ENCODE measurements around the gene CLCA2.

The CLCA2 gene

GRCh38 chr1:86416343-86416742 is 7.6 kb upstream of the CLCA2 start:
- H3K27me3 Mint-ChIP-seq: no peaks in the 10 kb centered on the region
- H3K9me3 Mint-ChIP-seq: no peaks in the 10 kb centered on the region
- no peak overlapping the region for H3K4me3 Mint-ChIP-seq
- H3K27ac Mint-ChIP-seq: no peak overlapping the region
- H3K36me3 Mint-ChIP-seq (ENCODE audit: low read depth): no peaks in the 10 kb centered on the region
- H3K4me1 Mint-ChIP-seq (ENCODE audit: low read depth): no peaks in the 10 kb centered on the region

GRCh38 chr1:86419277-86419903 is 4.6 kb upstream of the CLCA2 start:
- no peak overlapping the region for H3K4me3 Mint-ChIP-seq
- no peaks in the 10 kb centered on the region for H3K4me1 Mint-ChIP-seq (ENCODE audit: low read depth)
- H3K36me3 Mint-ChIP-seq (ENCODE audit: low read depth): no peaks in the 10 kb centered on the region
- no peaks in the 10 kb centered on the region for H3K9me3 Mint-ChIP-seq
- no peaks in the 10 kb centered on the region for H3K27me3 Mint-ChIP-seq
- H3K27ac Mint-ChIP-seq: no peak overlapping the region

- no peak overlapping the region for H3K27ac Mint-ChIP-seq
- peaks cover 3% of the 10 kb centered on the region for H3K27me3 Mint-ChIP-seq
- H3K4me1 Mint-ChIP-seq (ENCODE audit: low read depth): no peaks in the 10 kb centered on the region
- no peaks in the 10 kb centered on the region for H3K36me3 Mint-ChIP-seq (ENCODE audit: low read depth)
- H3K4me3 Mint-ChIP-seq: no peak overlapping the region
- no peaks in the 10 kb centered on the region for H3K9me3 Mint-ChIP-seq
Measured at GRCh38 chr1:86421601-86422280, 2.2 kb upstream of the CLCA2 start.

- Mint-ChIP-seq H3K4me3 (no peak overlapping the region), H3K36me3 (ENCODE audit: low read depth) (no peaks in the 10 kb centered on the region), H3K4me1 (ENCODE audit: low read depth) (no peaks in the 10 kb centered on the region), H3K27ac (no peak overlapping the region), H3K27me3 (peaks cover 4% of the 10 kb centered on the region), H3K9me3 (no peaks in the 10 kb centered on the region)
Measured at GRCh38 chr1:86423473-86423872, 498 bp upstream of the CLCA2 start.

GRCh38 chr1:86429122-86429725 is 5.3 kb downstream of the CLCA2 start:
- no peak overlapping the region for H3K27ac Mint-ChIP-seq

GRCh38 chr1:86429835-86430234 is 5.9 kb downstream of the CLCA2 start:
- Mint-ChIP-seq H3K9me3 (no peaks in the 10 kb centered on the region), H3K36me3 (ENCODE audit: low read depth) (no peaks in the 10 kb centered on the region), H3K4me1 (ENCODE audit: low read depth) (no peaks in the 10 kb centered on the region), H3K27ac (no peak overlapping the region), H3K27me3 (peaks cover 9% of the 10 kb centered on the region), H3K4me3 (no peak overlapping the region)

More at GRCh38 chr1:86429122-86429725, 5.3 kb downstream of the CLCA2 start:
- Mint-ChIP-seq H3K4me3 (no peak overlapping the region), H3K4me1 (ENCODE audit: low read depth) (no peaks in the 10 kb centered on the region), H3K27me3 (peaks cover 8% of the 10 kb centered on the region), H3K9me3 (no peaks in the 10 kb centered on the region), H3K36me3 (ENCODE audit: low read depth) (no peaks in the 10 kb centered on the region)

GRCh38 chr1:86430376-86430775 is 6.4 kb downstream of the CLCA2 start:
- H3K27me3 Mint-ChIP-seq: peaks cover 13% of the 10 kb centered on the region
- H3K4me1 Mint-ChIP-seq (ENCODE audit: low read depth): no peaks in the 10 kb centered on the region
- no peak overlapping the region for H3K4me3 Mint-ChIP-seq
- H3K9me3 Mint-ChIP-seq: no peaks in the 10 kb centered on the region
- H3K36me3 Mint-ChIP-seq (ENCODE audit: low read depth): no peaks in the 10 kb centered on the region
- no peak overlapping the region for H3K27ac Mint-ChIP-seq

GRCh38 chr1:86434059-86434458 is 10.1 kb downstream of the CLCA2 start:
- H3K27ac Mint-ChIP-seq: no peak overlapping the region
- no peaks in the 10 kb centered on the region for H3K9me3 Mint-ChIP-seq
- H3K27me3 Mint-ChIP-seq: peaks cover 23% of the 10 kb centered on the region
- no peak overlapping the region for H3K4me3 Mint-ChIP-seq
- no peaks in the 10 kb centered on the region for H3K4me1 Mint-ChIP-seq (ENCODE audit: low read depth)
- H3K36me3 Mint-ChIP-seq (ENCODE audit: low read depth): no peaks in the 10 kb centered on the region

- Mint-ChIP-seq H3K4me1 (ENCODE audit: low read depth) (no peaks in the 10 kb centered on the region), H3K4me3 (no peak overlapping the region), H3K36me3 (ENCODE audit: low read depth) (no peaks in the 10 kb centered on the region), H3K9me3 (no peaks in the 10 kb centered on the region), H3K27me3 (peaks cover 23% of the 10 kb centered on the region), H3K27ac (no peak overlapping the region)
Measured at GRCh38 chr1:86435327-86435726, 11.4 kb downstream of the CLCA2 start.

- Mint-ChIP-seq H3K27ac (no peak overlapping the region), H3K36me3 (ENCODE audit: low read depth) (no peaks in the 10 kb centered on the region)
Measured at GRCh38 chr1:86436041-86436440, 12.1 kb downstream of the CLCA2 start.

GRCh38 chr1:86441581-86441980 is 17.6 kb downstream of the CLCA2 start:
- H3K27ac Mint-ChIP-seq: no peak overlapping the region
- H3K36me3 Mint-ChIP-seq (ENCODE audit: low read depth): no peaks in the 10 kb centered on the region
- H3K4me3 Mint-ChIP-seq: no peak overlapping the region
- peaks cover 15% of the 10 kb centered on the region for H3K27me3 Mint-ChIP-seq
- H3K4me1 Mint-ChIP-seq (ENCODE audit: low read depth): peaks cover 9% of the 10 kb centered on the region
- no peaks in the 10 kb centered on the region for H3K9me3 Mint-ChIP-seq

More at GRCh38 chr1:86436041-86436440, 12.1 kb downstream of the CLCA2 start:
- Mint-ChIP-seq H3K27me3 (peaks cover 23% of the 10 kb centered on the region), H3K9me3 (no peaks in the 10 kb centered on the region), H3K4me3 (no peak overlapping the region), H3K4me1 (ENCODE audit: low read depth) (no peaks in the 10 kb centered on the region)

- Mint-ChIP-seq H3K4me1 (ENCODE audit: low read depth) (peaks cover 9% of the 10 kb centered on the region), H3K36me3 (ENCODE audit: low read depth) (no peaks in the 10 kb centered on the region), H3K27ac (no peak overlapping the region), H3K27me3 (peaks cover 15% of the 10 kb centered on the region), H3K9me3 (no peaks in the 10 kb centered on the region), H3K4me3 (no peak overlapping the region)
Measured at GRCh38 chr1:86441997-86442396, 18.0 kb downstream of the CLCA2 start.

GRCh38 chr1:86445919-86446318 is 21.9 kb downstream of the CLCA2 start:
- Mint-ChIP-seq H3K27ac (no peak overlapping the region), H3K27me3 (no peaks in the 10 kb centered on the region), H3K4me3 (no peak overlapping the region), H3K9me3 (no peaks in the 10 kb centered on the region), H3K36me3 (ENCODE audit: low read depth) (no peaks in the 10 kb centered on the region), H3K4me1 (ENCODE audit: low read depth) (peaks cover 9% of the 10 kb centered on the region)

- no peak overlapping the region for H3K4me3 Mint-ChIP-seq
- no peaks in the 10 kb centered on the region for H3K9me3 Mint-ChIP-seq
- no peak overlapping the region for H3K27ac Mint-ChIP-seq
- H3K36me3 Mint-ChIP-seq (ENCODE audit: low read depth): no peaks in the 10 kb centered on the region
- H3K27me3 Mint-ChIP-seq: no peaks in the 10 kb centered on the region
- no peaks in the 10 kb centered on the region for H3K4me1 Mint-ChIP-seq (ENCODE audit: low read depth)
Measured at GRCh38 chr1:86447198-86447790, 23.3 kb downstream of the CLCA2 start.

GRCh38 chr1:86448670-86449069 is 24.7 kb downstream of the CLCA2 start:
- H3K27ac Mint-ChIP-seq: no peak overlapping the region
- H3K4me1 Mint-ChIP-seq (ENCODE audit: low read depth): no peaks in the 10 kb centered on the region
- no peaks in the 10 kb centered on the region for H3K9me3 Mint-ChIP-seq
- no peaks in the 10 kb centered on the region for H3K27me3 Mint-ChIP-seq
- no peak overlapping the region for H3K4me3 Mint-ChIP-seq
- H3K36me3 Mint-ChIP-seq (ENCODE audit: low read depth): no peaks in the 10 kb centered on the region
